DND-41 (cell line): Measurements from ENCODE around the gene SP100.

ENCODE experiments used
- EZH2 ChIP-seq: IDR thresholded peaks from 3 replicates; pipeline ENCODE4 v1.6.1; 2012; ENCODE audit warnings: borderline replicate concordance, low read depth, mild to moderate bottlenecking, moderate library complexity, low read length, inconsistent platforms; ENCODE audit not compliant: severe bottlenecking
- TF ChIP-seq, protein P1 (sequence below): IDR thresholded peaks from 2 replicates; pipeline ENCODE4 v1.5.1; 2012; ENCODE audit warnings: borderline replicate concordance, low read length, moderate library complexity, mild to moderate bottlenecking; ENCODE audit not compliant: poor library complexity, severe bottlenecking; ENCODE audit errors: extremely low read depth

DNA sequence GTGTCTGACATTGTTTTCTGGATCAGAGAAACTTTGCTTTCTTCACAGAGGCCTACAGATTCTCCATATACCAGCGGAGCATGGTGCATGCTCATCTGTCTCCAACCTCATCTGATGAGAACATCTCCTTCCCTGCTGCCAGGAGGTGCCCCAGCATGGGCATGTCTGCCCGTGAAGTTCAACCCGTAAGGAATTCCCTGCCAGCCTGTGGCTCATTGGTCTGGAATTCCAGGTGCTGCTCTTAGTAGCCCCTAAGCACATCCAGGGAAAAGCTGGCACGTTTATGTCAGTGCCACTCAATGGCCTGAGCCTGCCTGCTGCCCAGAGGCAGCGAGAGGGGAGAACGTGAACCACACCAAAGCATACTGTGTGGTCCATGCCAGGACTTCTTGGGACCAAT is 1.7 kb upstream of the SP100 start:
- TF ChIP-seq, protein P1, sequence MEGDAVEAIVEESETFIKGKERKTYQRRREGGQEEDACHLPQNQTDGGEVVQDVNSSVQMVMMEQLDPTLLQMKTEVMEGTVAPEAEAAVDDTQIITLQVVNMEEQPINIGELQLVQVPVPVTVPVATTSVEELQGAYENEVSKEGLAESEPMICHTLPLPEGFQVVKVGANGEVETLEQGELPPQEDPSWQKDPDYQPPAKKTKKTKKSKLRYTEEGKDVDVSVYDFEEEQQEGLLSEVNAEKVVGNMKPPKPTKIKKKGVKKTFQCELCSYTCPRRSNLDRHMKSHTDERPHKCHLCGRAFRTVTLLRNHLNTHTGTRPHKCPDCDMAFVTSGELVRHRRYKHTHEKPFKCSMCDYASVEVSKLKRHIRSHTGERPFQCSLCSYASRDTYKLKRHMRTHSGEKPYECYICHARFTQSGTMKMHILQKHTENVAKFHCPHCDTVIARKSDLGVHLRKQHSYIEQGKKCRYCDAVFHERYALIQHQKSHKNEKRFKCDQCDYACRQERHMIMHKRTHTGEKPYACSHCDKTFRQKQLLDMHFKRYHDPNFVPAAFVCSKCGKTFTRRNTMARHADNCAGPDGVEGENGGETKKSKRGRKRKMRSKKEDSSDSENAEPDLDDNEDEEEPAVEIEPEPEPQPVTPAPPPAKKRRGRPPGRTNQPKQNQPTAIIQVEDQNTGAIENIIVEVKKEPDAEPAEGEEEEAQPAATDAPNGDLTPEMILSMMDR = no peak
- TF ChIP-seq EZH2 = no peak
